OCI-LY7 (cell line): Measurements from ENCODE around the gene CHN2.

Experiments used
- CTCF ChIP-seq: fragments of 200-600 bp; sonication (generic); conservative IDR thresholded peaks from 2 replicates; pipeline ENCODE4 v1.5.1; 2014; ENCODE audit warnings: mild to moderate bottlenecking, antibody characterized with exemption, low read length, moderate library complexity, mixed read lengths
- EZH2phosphoT487 ChIP-seq: fragments of 200-600 bp; sonication (generic); IDR thresholded peaks from 2 replicates; pipeline ENCODE4 v1.6.1; 2018; ENCODE audit warnings: low read depth, borderline replicate concordance, mild to moderate bottlenecking, mixed run types, antibody characterized with exemption, low read length, moderate library complexity, mixed read lengths

- no peak for TF ChIP-seq EZH2phosphoT487
- TF ChIP-seq CTCF = no peak
These were observed 237.1 kb downstream of the CHN2 start for GRCh38 chr7:29431686-29432085.
